ENCODE data around the gene SERPINB5.
"Not testable (repeated sequence)": the region's sequence is repeated elsewhere in the genome, so short reads cannot be mapped to it uniquely, and the experiment has no call there.

SERPINB5 gene

GRCh38 chr18:63476668-63477067, at the start of gene SERPINB5:
TSS of gene SERPINB5 (plus strand) at chr18:63476958. CDS start at chr18:63484429, 7,471 bp downstream.
- DNase-seq (ENCODE audit: low spot score), result no peak

- DNase-seq (ENCODE audit: low spot score), result no peak
Measured at GRCh38 chr18:63427558-63427957, 49.2 kb upstream of the SERPINB5 start.

GRCh38 chr18:63430526-63430925, 46.2 kb upstream of the SERPINB5 start:
- DNase-seq (ENCODE audit: low spot score), result no peak

- DNase-seq (ENCODE audit: low spot score), result no peak
Measured at GRCh38 chr18:63431180-63431579, 45.6 kb upstream of the SERPINB5 start.

GRCh38 chr18:63433334-63433866, 43.4 kb upstream of the SERPINB5 start:
- no peak for DNase-seq (ENCODE audit: low spot score)

- no peak for DNase-seq (ENCODE audit: low spot score)
Measured at GRCh38 chr18:63438181-63438580, 38.6 kb upstream of the SERPINB5 start.

GRCh38 chr18:63439334-63439733, 37.4 kb upstream of the SERPINB5 start:
- peak; percentile 66 for DNase-seq (ENCODE audit: low spot score)

GRCh38 chr18:63440219-63440618, 36.5 kb upstream of the SERPINB5 start:
- DNase-seq (ENCODE audit: low spot score), result no peak

- DNase-seq (ENCODE audit: low spot score), result no peak
Measured at GRCh38 chr18:63440881-63441280, 35.9 kb upstream of the SERPINB5 start.

- no peak for DNase-seq (ENCODE audit: low spot score)
Measured at GRCh38 chr18:63443829-63444228, 32.9 kb upstream of the SERPINB5 start.

GRCh38 chr18:63444580-63444979, 32.2 kb upstream of the SERPINB5 start:
- DNase-seq (ENCODE audit: low spot score), result no peak

- no peak for DNase-seq (ENCODE audit: low spot score)
Measured at GRCh38 chr18:63445037-63445436, 31.7 kb upstream of the SERPINB5 start.

GRCh38 chr18:63446266-63446665, 30.5 kb upstream of the SERPINB5 start:
- DNase-seq (ENCODE audit: low spot score), result no peak

- DNase-seq (ENCODE audit: low spot score), result no peak
Measured at GRCh38 chr18:63447066-63447465, 29.7 kb upstream of the SERPINB5 start.

GRCh38 chr18:63449426-63449825, 27.3 kb upstream of the SERPINB5 start:
- DNase-seq (ENCODE audit: low spot score), result no peak

GRCh38 chr18:63451799-63452660, 24.7 kb upstream of the SERPINB5 start:
- no peak for DNase-seq (ENCODE audit: low spot score)

- not testable (repeated sequence) for DNase-seq (ENCODE audit: low spot score)
Measured at GRCh38 chr18:63452751-63453150, 24.0 kb upstream of the SERPINB5 start.

GRCh38 chr18:63454497-63454896, 22.3 kb upstream of the SERPINB5 start:
- DNase-seq (ENCODE audit: low spot score), result no peak

- DNase-seq (ENCODE audit: low spot score), result no peak
Measured at GRCh38 chr18:63457977-63458376, 18.8 kb upstream of the SERPINB5 start.

GRCh38 chr18:63460414-63460813, 16.3 kb upstream of the SERPINB5 start:
- DNase-seq (ENCODE audit: low spot score), result no peak

- DNase-seq (ENCODE audit: low spot score), result no peak
Measured at GRCh38 chr18:63464434-63464833, 12.3 kb upstream of the SERPINB5 start.

- no peak for DNase-seq (ENCODE audit: low spot score)
Measured at GRCh38 chr18:63465059-63465458, 11.7 kb upstream of the SERPINB5 start.

GRCh38 chr18:63467699-63468098, 9.1 kb upstream of the SERPINB5 start:
- no peak for DNase-seq (ENCODE audit: low spot score)

- no peak for DNase-seq (ENCODE audit: low spot score)
Measured at GRCh38 chr18:63468575-63468974, 8.2 kb upstream of the SERPINB5 start.

All from CD4-positive, alpha-beta T cell treated with Interleukin-15 for 4 hours (primary cell).